H9 (cell line): ENCODE measurements around the gene MYL11. TPM values are rescaled to one million over a fixed set of nuclear protein-coding genes. Genes with fewer than 3 reads are reported as not detected.
A peak's percentile ranks its signal among the peaks of the same experiment; 100 is the strongest.

Experiments
- DNase-seq: peaks from one replicate; pipeline ENCODE4 v3.0.0-alpha.2; 2017
- H2AFZ ChIP-seq: one replicate; pipeline ENCODE4 v1.6.1; 2013; ENCODE audit warnings: mild to moderate bottlenecking, low read length, control low read depth, moderate library complexity
- H2AK5ac ChIP-seq: 2 replicates; pipeline ENCODE4 v1.6.1; 2013; ENCODE audit warnings: low read length, control low read depth, mixed read lengths; ENCODE audit not compliant: insufficient read length
- H2BK120ac ChIP-seq: one replicate; pipeline ENCODE4 v1.6.1; 2013; ENCODE audit warnings: low read depth, mild to moderate bottlenecking, low read length, control low read depth, inconsistent platforms; ENCODE audit not compliant: poor library complexity, severe bottlenecking
- H2BK12ac ChIP-seq: 2 replicates; pipeline ENCODE4 v1.6.1; 2013; ENCODE audit warnings: low read length, control low read depth, mixed read lengths, low read depth; ENCODE audit not compliant: insufficient read length
- H2BK15ac ChIP-seq: 2 replicates; pipeline ENCODE4 v1.6.1; 2013; ENCODE audit warnings: low read depth, low read length, control low read depth
- H2BK20ac ChIP-seq: one replicate; pipeline ENCODE4 v1.6.1; 2013; ENCODE audit warnings: low read depth, mild to moderate bottlenecking, low read length, control low read depth, inconsistent platforms; ENCODE audit not compliant: poor library complexity, severe bottlenecking
- H2BK5ac ChIP-seq: 2 replicates; pipeline ENCODE4 v1.6.1; 2013; ENCODE audit warnings: low read length, control low read depth, mixed read lengths; ENCODE audit not compliant: insufficient read length
- H3K14ac ChIP-seq: 2 replicates; pipeline ENCODE4 v1.6.1; 2013; ENCODE audit warnings: low read length, control low read depth; ENCODE audit not compliant: insufficient read depth
- H3K18ac ChIP-seq: 2 replicates; pipeline ENCODE4 v1.6.1; 2013; ENCODE audit warnings: low read depth, mild to moderate bottlenecking, mixed read lengths, low read length, control low read depth; ENCODE audit not compliant: insufficient read length
- H3K23ac ChIP-seq: 2 replicates; pipeline ENCODE4 v1.6.1; 2013; ENCODE audit warnings: low read length, control low read depth, mixed read lengths, low read depth; ENCODE audit not compliant: insufficient read length
- H3K23me2 ChIP-seq: 2 replicates; pipeline ENCODE4 v1.6.1; 2013; ENCODE audit warnings: low read depth, mild to moderate bottlenecking, mixed read lengths, low read length, control low read depth; ENCODE audit not compliant: insufficient read length, poor library complexity, severe bottlenecking
- H3K27ac ChIP-seq: 2 replicates; pipeline ENCODE4 v1.5.1; 2013; ENCODE audit warnings: low read length, control low read depth, mixed read lengths, low read depth; ENCODE audit not compliant: insufficient read length
- H3K27me3 ChIP-seq: 2 replicates; pipeline ENCODE4 v1.6.1; 2013; ENCODE audit warnings: low read length, control low read depth, inconsistent platforms; ENCODE audit not compliant: insufficient read depth
- H3K4ac ChIP-seq: 2 replicates; pipeline ENCODE4 v1.6.1; 2013; ENCODE audit warnings: low read depth, mild to moderate bottlenecking, control low read depth, inconsistent platforms, low read length, moderate library complexity
- H3K4me1 ChIP-seq: 2 replicates; pipeline ENCODE4 v1.6.1; 2013; ENCODE audit warnings: low read length, control low read depth, inconsistent platforms; ENCODE audit not compliant: insufficient read depth
- H3K4me2 ChIP-seq: 2 replicates; pipeline ENCODE4 v1.6.1; 2013; ENCODE audit warnings: low read length, control low read depth, mixed read lengths; ENCODE audit not compliant: insufficient read length, insufficient read depth
- H3K56ac ChIP-seq: 2 replicates; pipeline ENCODE4 v1.6.1; 2013; ENCODE audit warnings: low read depth, mild to moderate bottlenecking, mixed read lengths, low read length, control low read depth; ENCODE audit not compliant: insufficient read length
- H3K79me1 ChIP-seq: 2 replicates; pipeline ENCODE4 v1.6.1; 2013; ENCODE audit warnings: low read depth, mild to moderate bottlenecking, moderate library complexity, low read length, control low read depth, inconsistent platforms; ENCODE audit not compliant: insufficient read depth, poor library complexity, severe bottlenecking
- H3K79me2 ChIP-seq: 2 replicates; pipeline ENCODE4 v1.6.1; 2013; ENCODE audit warnings: low read length, control low read depth, inconsistent platforms; ENCODE audit not compliant: insufficient read depth
- H3K9ac ChIP-seq: 2 replicates; pipeline ENCODE4 v1.6.1; 2013; ENCODE audit warnings: low read length, control low read depth, mixed read lengths; ENCODE audit not compliant: insufficient read length; ENCODE audit errors: extremely low read depth
- H3K9me3 ChIP-seq: one replicate; pipeline ENCODE4 v1.6.1; 2013; ENCODE audit warnings: low read depth, low read length, inconsistent platforms; ENCODE audit not compliant: control insufficient read depth
- H3T11ph ChIP-seq: one replicate; pipeline ENCODE4 v1.6.1; 2013; ENCODE audit warnings: mild to moderate bottlenecking, low read length, control low read depth, inconsistent platforms
- H4K20me1 ChIP-seq: one replicate; pipeline ENCODE4 v1.6.1; 2013; ENCODE audit not compliant: control insufficient read depth, insufficient read length, insufficient read depth
- H4K5ac ChIP-seq: 2 replicates; pipeline ENCODE4 v1.6.1; 2013; ENCODE audit warnings: low read depth, mild to moderate bottlenecking, mixed read lengths, low read length, control low read depth; ENCODE audit not compliant: insufficient read length
- H4K8ac ChIP-seq: replicated peaks from 2 replicates; pipeline ENCODE4 v1.6.1; 2013; ENCODE audit warnings: low read length, control low read depth, mixed read lengths, low read depth; ENCODE audit not compliant: insufficient read length
- H4K91ac ChIP-seq: 2 replicates; pipeline ENCODE4 v1.6.1; 2013; ENCODE audit warnings: low read depth, mild to moderate bottlenecking, moderate library complexity, mixed read lengths, low read length, control low read depth; ENCODE audit not compliant: insufficient read length
- H3K27ac Mint-ChIP-seq, 3 experiments: 2 replicates in 2 of 3; 3 replicates in 1 of 3; pipeline ENCODE4 v1.8.0; 2020 to 2021; ENCODE audit warnings: mixed read lengths in 3 of 3, mild to moderate bottlenecking in 1 of 3, moderate library complexity in 1 of 3
- H3K27me3 Mint-ChIP-seq: 2 replicates; pipeline ENCODE4 v1.8.0; 2021; ENCODE audit warnings: low read depth, mild to moderate bottlenecking, moderate library complexity, mixed read lengths
- H3K36me3 Mint-ChIP-seq, 3 experiments: 2 replicates in 2 of 3; 3 replicates in 1 of 3; pipeline ENCODE4 v1.8.0; 2020 to 2021; ENCODE audit warnings: low read depth in 3 of 3, mixed read lengths in 3 of 3; ENCODE audit not compliant: insufficient read depth in 1 of 3
- H3K4me1 Mint-ChIP-seq, 2 experiments: 2 replicates each; pipeline ENCODE4 v1.8.0; 2020; ENCODE audit warnings: mixed read lengths in 2 of 2
- H3K4me3 Mint-ChIP-seq, 2 experiments: 2 replicates in 1 of 2; 3 replicates in 1 of 2; pipeline ENCODE4 v1.8.0; 2020 to 2021; ENCODE audit warnings: mild to moderate bottlenecking in 2 of 2, mixed read lengths in 2 of 2, moderate library complexity in 1 of 2
- H3K9me3 Mint-ChIP-seq, 2 experiments: 2 replicates in 1 of 2; 3 replicates in 1 of 2; pipeline ENCODE4 v1.8.0; 2020; ENCODE audit warnings: mild to moderate bottlenecking in 2 of 2, mixed read lengths in 2 of 2, moderate library complexity in 1 of 2
- CTCF ChIP-seq: fragments of 200-600 bp; sonication (generic); conservative IDR thresholded peaks from 3 replicates; pipeline ENCODE4 v1.8.0; 2021; ENCODE audit warnings: antibody characterized with exemption, mild to moderate bottlenecking
- WGBS: extraction: QIAGEN DNeasy Blood & Tissue Kit; methylation state at CpG from one replicate; pipeline ENCODE4 v1.1.7; 2013; ENCODE audit warnings: missing lambda C conversion rate, low lambda C conversion rate, mixed read lengths; ENCODE audit not compliant: insufficient read length; ENCODE audit errors: extremely low coverage; 5-methylcytosine and 5-hydroxymethylcytosine counted together
- total RNA-seq: library from RNA; stranded (reverse); gene quantifications from 2 replicates; pipeline ENCODE4 v1.2.1, GENCODE V29; 2021

The MYL11 gene
- total RNA-seq, 1 experiment from 2014 or later: 0.70 TPM

- WGBS: no CpG with 5 or more reads among the region's 8 CpGs
- H3T11ph ChIP-seq: no peak overlapping the region
- no peak for TF ChIP-seq CTCF
Observed at GRCh38 chr16:30376461-30376902, 1.9 kb downstream of the MYL11 start.

More at GRCh38 chr16:30376461-30376902, 1.9 kb downstream of the MYL11 start:
- peak overlapping the region in 1 of 2 experiments; percentile 95; a peak in 1 of 5 replicates for H3K4me3 Mint-ChIP-seq
- H3K4me2 ChIP-seq: no peak overlapping the region
- no peak overlapping the region for H2BK5ac ChIP-seq
- no peak overlapping the region for H3K23ac ChIP-seq
- no peak overlapping the region for H4K5ac ChIP-seq
- no peak overlapping the region for H3K4ac ChIP-seq
- H3K23me2 ChIP-seq: peaks cover 13% of the 10 kb centered on the region
- H3K27me3 Mint-ChIP-seq: 0 out of 2 replicates have a peak, but pooled peaks cover 2% of the 10 kb centered on the region
- no peak overlapping the region for H2BK20ac ChIP-seq
- H3K4me1 Mint-ChIP-seq: peaks cover 23 to 43% of the 10 kb centered on the region in 2 experiments
- H4K8ac ChIP-seq: no peak overlapping the region
- no peaks in the 10 kb centered on the region for H3K79me1 ChIP-seq
- no peaks in the 10 kb centered on the region for H4K20me1 ChIP-seq
- 0 out of 7 replicates have a peak overlapping the region, but pooled peaks of 1 of the 3 experiments have one; percentile 97 for H3K27ac Mint-ChIP-seq
- DNase-seq: no peak
- no peak overlapping the region; the same call in 1 of the 2 replicates for H2BK15ac ChIP-seq
- H3K18ac ChIP-seq: peak overlapping the region; percentile 6
- peaks cover 2 to 4% (median 2%) of the 10 kb centered on the region in 3 experiments; a peak in 4 of 7 replicates for H3K36me3 Mint-ChIP-seq
- H2AK5ac ChIP-seq: no peak overlapping the region
- no peaks in the 10 kb centered on the region for H3K27me3 ChIP-seq
- no peak overlapping the region; the same call in 1 of the 2 replicates for H3K14ac ChIP-seq
- H3K9me3 ChIP-seq: no peaks in the 10 kb centered on the region
- no peak overlapping the region for H3K27ac ChIP-seq
- no peak overlapping the region for H3K9ac ChIP-seq
- H4K91ac ChIP-seq: peak overlapping the region; percentile 40
- H3K4me1 ChIP-seq: no peaks in the 10 kb centered on the region; the same call in 1 of the 2 replicates
- no peak overlapping the region for H2AFZ ChIP-seq
- H2BK120ac ChIP-seq: no peak overlapping the region
- no peak overlapping the region for H2BK12ac ChIP-seq
- H3K56ac ChIP-seq: no peak overlapping the region
- H3K9me3 Mint-ChIP-seq: peaks cover 0 to 2% of the 10 kb centered on the region in 2 experiments; a peak in 2 of 5 replicates
- H3K79me2 ChIP-seq: no peaks in the 10 kb centered on the region; the same call in 1 of the 2 replicates
